HTERT RPE-1 (cell line): ENCODE results near the gene PLCE1.
"Not testable (repeated sequence)": the region's sequence is repeated elsewhere in the genome, so short reads cannot be mapped to it uniquely, and the experiment has no call there.

Source experiments
- in situ Hi-C: fragments of 300-500 bp; cut with MboI; formaldehyde crosslinking; loops from 4 replicates; pipeline ENCODE4 v1.14.3; 2020; ENCODE audit warnings: low sequenced_read_pairs

PLCE1 gene

GRCh38 chr10:93993782-93994437 is at the start of gene PLCE1:
Gene PLCE1, plus strand, starts transcription at chr10:93993931. Its CDS starts 37,116 bp downstream, at chr10:94031047.
- in situ Hi-C loops, result no loop called here

DNA sequence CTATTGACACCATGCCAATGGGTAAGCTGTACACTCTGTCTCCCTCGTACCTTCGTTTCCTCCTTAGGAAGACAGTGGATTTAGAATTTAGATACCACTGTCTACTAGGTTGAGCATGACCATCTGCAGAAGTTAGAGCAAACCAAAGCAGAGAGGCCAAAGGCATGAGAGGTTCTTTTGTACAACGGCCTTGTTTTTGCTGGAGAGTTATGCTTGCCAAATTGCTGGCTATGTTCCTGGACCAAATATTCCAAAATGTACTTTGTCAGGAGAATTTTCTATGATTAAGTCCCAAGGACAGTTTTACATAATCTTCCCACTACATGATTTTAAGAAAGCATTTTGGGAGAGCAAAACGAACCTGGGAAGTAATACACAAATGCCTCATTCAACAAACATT is 47.9 kb upstream of the PLCE1 start:
- in situ Hi-C loops, result no loop called here

- in situ Hi-C loops, result no loop called here
Measured at GRCh38 chr10:93947055-93947454, 46.7 kb upstream of the PLCE1 start.

GRCh38 chr10:93947524-93947923 is 46.2 kb upstream of the PLCE1 start:
- in situ Hi-C loops, result no loop called here

- in situ Hi-C loops, result no loop called here
Measured at GRCh38 chr10:93951905-93952304, 41.8 kb upstream of the PLCE1 start.

DNA sequence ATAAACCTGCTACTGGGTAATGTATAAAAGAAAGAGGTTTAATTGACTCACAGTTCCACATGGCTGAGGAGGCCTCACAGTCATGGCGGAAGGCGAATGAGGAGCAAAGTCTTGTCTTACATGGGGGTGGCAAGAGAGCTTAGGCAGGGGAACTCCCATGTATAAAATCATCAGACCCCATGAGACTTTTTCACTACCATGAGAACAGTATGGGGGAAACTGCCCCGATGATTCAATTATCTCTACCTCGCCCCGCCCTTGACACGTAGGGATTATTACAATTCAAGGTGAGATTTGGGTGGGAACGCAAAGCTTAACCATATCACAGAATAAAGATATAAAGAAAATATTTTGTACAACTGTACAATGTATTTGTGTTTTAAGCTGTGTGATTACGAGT is 39.4 kb upstream of the PLCE1 start:
- in situ Hi-C loops, result no loop called here

DNA sequence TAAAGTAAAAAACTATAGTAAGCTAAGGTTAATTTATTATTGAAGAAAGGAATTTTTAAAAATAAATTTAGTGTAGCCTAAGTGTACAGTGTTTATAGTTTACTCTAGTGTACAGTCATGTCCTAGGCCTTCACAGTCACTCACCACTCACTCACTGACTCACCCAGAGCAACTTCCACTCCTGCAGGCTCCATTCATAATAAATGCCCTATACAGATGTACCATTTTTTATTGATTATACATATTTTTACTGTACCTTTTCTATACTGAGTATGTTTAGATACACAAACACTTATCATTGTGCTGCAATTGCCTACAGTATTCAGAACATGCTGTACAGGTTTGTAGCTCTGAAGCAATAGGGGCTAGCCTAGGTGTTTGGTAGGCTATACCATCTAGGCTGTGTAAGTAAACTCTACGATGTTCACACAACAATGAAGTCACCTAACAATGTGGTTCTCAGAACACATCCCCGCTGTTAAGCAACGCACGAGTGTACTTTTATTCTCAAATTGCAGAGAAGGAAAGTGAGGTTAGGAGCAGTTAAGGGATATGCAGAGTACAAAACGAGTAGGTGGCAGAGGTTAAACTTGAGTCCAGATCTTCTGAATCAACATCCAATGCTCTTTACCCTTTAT is 38.9 kb upstream of the PLCE1 start:
- in situ Hi-C loops, result no loop called here

- in situ Hi-C loops, result no loop called here
Measured at GRCh38 chr10:93958834-93959233, 34.9 kb upstream of the PLCE1 start.

DNA sequence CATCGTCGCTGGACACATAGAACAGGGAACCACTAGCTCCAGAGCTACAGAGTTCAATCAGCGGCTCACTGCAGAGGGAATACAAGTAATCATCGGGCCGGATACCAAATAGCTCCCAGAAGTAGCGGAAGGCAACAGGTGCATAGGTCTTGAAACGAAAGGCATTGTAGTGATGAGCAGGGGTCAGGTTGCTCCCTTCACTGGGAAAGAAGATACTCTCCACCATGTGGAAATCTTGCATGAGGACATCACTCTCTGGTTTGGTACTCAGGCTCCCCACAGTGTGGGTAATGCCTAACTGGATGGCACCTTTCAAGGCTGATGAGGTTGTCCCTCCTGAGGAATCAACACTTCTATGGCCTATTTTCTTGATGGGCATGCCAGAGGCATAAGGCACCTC is 32.7 kb upstream of the PLCE1 start:
- in situ Hi-C loops, result not testable (repeated sequence)

DNA sequence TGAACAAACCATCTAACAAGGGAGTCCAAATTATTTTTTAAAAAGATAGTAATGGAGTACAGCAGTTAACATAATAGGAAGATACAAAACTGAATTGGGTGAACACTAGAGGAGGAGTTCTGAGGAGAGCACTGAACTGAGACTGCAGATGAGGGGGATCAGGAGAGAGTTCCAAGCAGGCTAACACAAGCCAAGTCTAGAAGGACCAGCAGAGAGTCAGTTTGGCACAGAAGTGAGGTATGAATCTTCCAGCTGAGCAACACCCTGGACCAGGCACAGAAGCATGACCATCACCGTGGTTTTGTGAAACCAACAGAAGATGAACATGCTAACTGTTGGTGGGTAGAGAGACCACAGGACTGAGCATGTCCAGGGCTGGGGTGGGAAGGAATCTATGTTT is 30.8 kb upstream of the PLCE1 start:
- in situ Hi-C loops, result no loop called here

GRCh38 chr10:93963434-93963833 is 30.3 kb upstream of the PLCE1 start:
- in situ Hi-C loops, result no loop called here

GRCh38 chr10:93965911-93966310 is 27.8 kb upstream of the PLCE1 start:
- in situ Hi-C loops, result no loop called here

- in situ Hi-C loops, result no loop called here
Measured at GRCh38 chr10:93967756-93968155, 26.0 kb upstream of the PLCE1 start.

GRCh38 chr10:93968540-93968945 is 25.2 kb upstream of the PLCE1 start:
- in situ Hi-C loops, result no loop called here

GRCh38 chr10:93970433-93971010 is 23.2 kb upstream of the PLCE1 start:
- in situ Hi-C loops, result not testable (repeated sequence)

- in situ Hi-C loops, result no loop called here
Measured at GRCh38 chr10:93973748-93974445, 19.8 kb upstream of the PLCE1 start.

- in situ Hi-C loops, result no loop called here
Measured at GRCh38 chr10:93977442-93977841, 16.3 kb upstream of the PLCE1 start.

DNA sequence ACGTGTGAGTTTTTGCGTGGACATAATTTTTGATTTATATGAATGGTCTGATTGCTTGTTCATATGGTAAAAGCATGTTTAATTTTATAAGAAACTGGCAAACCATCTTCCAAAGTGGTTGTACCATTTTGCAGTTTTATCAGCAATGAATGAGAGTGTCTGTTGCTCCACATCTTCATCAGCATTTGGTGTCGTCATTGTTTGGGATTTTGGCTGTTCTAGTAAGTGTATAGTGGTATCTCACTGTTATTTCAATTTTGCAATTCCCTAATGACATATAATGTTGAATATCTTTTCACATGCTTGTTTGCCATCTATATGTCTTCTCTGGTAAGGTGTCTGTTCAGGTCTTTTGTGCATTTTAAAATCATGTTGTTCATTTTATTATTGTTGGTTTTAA is 13.2 kb upstream of the PLCE1 start:
- in situ Hi-C loops, result no loop called here

DNA sequence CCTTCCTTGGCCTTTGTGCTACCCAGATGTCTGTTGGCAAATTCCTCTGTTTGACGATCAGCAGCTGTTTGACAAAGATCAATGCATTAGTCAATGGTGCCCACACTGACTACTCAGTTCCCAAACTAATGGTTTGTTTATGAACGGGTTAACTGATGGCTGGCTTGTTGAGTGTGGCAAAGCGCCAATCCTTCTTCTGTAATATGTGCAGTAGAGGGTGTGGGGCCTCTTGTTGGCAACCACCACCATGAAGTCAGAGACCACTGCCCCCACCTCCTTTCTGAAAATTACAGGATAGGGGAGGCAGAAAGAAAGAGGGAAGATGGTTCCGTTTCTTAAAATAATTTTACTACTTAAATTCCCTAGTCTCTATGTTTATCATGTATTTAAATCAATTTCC is 2.6 kb upstream of the PLCE1 start:
- in situ Hi-C loops, result no loop called here

DNA sequence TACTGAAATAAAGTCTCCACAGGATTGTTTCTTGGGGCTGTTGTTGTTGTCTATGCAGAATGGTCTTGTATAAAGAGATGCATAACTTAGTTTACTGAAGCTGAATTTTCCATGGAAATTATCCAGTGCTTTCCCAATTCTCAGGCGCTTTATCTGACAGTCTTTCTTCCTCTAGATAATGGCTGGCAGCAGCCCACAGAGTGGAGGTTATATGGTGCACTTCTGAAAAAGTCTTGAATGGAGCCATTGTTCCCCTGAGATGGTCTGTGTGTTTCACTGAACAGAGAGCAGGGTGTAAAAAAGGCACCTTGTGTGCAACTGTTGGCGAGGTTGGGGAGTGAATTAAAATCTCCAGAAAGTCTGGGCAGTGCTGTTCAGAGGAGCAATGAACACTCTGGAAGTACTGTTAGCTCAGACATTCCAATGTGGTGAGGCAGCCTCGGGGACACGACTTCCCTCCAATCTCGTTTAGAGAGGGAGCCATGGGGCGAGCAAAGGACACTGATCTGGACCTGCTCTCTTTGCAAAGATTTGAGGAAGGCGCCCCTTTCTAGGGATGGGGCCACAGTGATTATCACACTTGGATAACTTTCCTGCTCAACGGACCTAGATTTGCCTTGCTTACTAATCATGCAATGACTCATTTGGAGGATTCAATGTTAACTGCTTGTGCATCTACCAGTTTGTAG is 2.0 kb upstream of the PLCE1 start:
- in situ Hi-C loops, result no loop called here

DNA sequence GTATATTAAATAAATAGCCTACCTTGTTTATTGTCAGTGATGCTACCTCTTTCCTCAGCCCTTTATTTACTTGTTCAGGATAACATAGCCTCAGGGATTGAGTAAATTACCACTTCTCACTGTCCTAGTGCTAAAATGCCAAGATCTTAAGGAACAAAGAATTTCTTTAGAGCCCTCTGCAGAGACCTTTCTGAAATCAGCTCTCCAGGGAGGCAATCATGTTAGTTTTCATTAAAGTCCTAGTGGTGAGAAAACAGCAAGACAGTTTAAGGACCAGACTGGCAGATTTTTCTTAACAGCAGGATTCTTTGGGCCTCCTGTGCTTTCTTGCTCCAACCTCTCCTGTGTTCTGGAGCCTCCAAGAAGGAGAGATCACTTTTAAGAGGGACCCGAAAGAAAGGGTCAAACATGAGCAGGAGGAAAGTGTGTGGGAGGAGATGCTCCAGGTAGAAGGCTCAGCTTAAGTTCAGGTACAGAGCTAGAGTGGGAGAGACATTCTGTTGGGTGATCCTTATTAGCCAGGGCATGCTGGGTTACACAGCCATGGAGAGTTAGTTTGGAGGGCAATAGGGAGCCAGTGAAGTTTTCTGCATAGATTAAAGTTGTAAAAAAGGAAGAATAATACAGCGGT is 1.2 kb upstream of the PLCE1 start:
- in situ Hi-C loops, result no loop called here
